PC-3 (cell line): Measurements from ENCODE around the gene COP1. TPM values are rescaled to one million over a fixed set of nuclear protein-coding genes. Genes with fewer than 3 reads are reported as not detected.

Experiments used
- ATAC-seq: fragments of 200-7000 bp; cut with Tn5 transposase; 2 replicates; pipeline ENCODE4 v1.9.1; 2020; ENCODE audit warnings: mild to moderate bottlenecking, moderate library complexity
- BruUV-seq: library from RNA; stranded (reverse); fragments of 400-500 nt; replicated peaks from 2 replicates; lab custom pipeline; 2021; lab: Mats Ljungman, UMichigan
- CTCF ChIA-PET: fragments of 300-600 bp; sonication (Branson Sonifier 250); formaldehyde crosslinking; loops from one replicate; lab custom pipeline; 2022; ENCODE audit warnings: antibody characterized with exemption; lab: Charles Lee
- POLR2A ChIA-PET: fragments of 300-600 bp; sonication (Branson Sonifier 250); formaldehyde crosslinking; loops from one replicate; lab custom pipeline; 2022; ENCODE audit warnings: antibody characterized with exemption; ENCODE audit not compliant: unreplicated experiment; lab: Charles Lee
- DNase-seq: peaks from one replicate; pipeline ENCODE4 v3.0.0-alpha.2; 2015
- H2AFZ ChIP-seq: fragments of 300-600 bp; sonication (generic); 2 replicates; pipeline ENCODE4 v1.6.0; 2016; ENCODE audit warnings: antibody characterized with exemption, low read length
- H3F3A ChIP-seq: fragments of 300-600 bp; sonication (generic); one replicate; pipeline ENCODE4 v1.6.0; 2017; ENCODE audit warnings: antibody characterized with exemption, low read length, control low read depth, mild to moderate bottlenecking; ENCODE audit not compliant: unreplicated experiment
- H3K27ac ChIP-seq: fragments of 300-600 bp; sonication (generic); 2 replicates; pipeline ENCODE4 v1.5.1; 2016; ENCODE audit warnings: mild to moderate bottlenecking, low read length
- H3K27me3 ChIP-seq: fragments of 300-600 bp; sonication (generic); 2 replicates; pipeline ENCODE4 v1.6.1; 2016; ENCODE audit warnings: low read length, mixed read lengths
- H3K36me3 ChIP-seq: fragments of 300-600 bp; sonication (generic); 2 replicates; pipeline ENCODE4 v1.6.1; 2016; ENCODE audit warnings: low read depth, mixed run types, low read length, mixed read lengths
- H3K4me1 ChIP-seq: fragments of 300-600 bp; sonication (generic); 2 replicates; pipeline ENCODE4 v1.5.1; 2016; ENCODE audit warnings: low read length; ENCODE audit not compliant: insufficient read depth
- H3K4me2 ChIP-seq: fragments of 300-600 bp; sonication (generic); 2 replicates; pipeline ENCODE4 v1.6.0; 2016; ENCODE audit warnings: low read length
- H3K4me3 ChIP-seq: fragments of 300-600 bp; sonication (generic); 2 replicates; pipeline ENCODE4 v1.5.1; 2016; ENCODE audit warnings: mild to moderate bottlenecking, low read length, mixed read lengths
- H3K79me2 ChIP-seq: fragments of 300-600 bp; sonication (generic); 2 replicates; pipeline ENCODE4 v1.6.1; 2017; ENCODE audit warnings: low read length, mixed read lengths
- H3K9ac ChIP-seq: fragments of 300-600 bp; sonication (generic); 2 replicates; pipeline ENCODE4 v1.6.0; 2016; ENCODE audit warnings: mild to moderate bottlenecking, low read length
- H3K9me2 ChIP-seq: fragments of 300-600 bp; sonication (generic); replicated peaks from 2 replicates; pipeline ENCODE4 v1.6.1; 2016; ENCODE audit warnings: mixed run types, low read length, mixed read lengths
- H3K9me3 ChIP-seq: fragments of 300-600 bp; sonication (generic); 2 replicates; pipeline ENCODE4 v1.6.1; 2016; ENCODE audit warnings: low read length, mixed read lengths
- H4K20me1 ChIP-seq: fragments of 300-600 bp; sonication (generic); 2 replicates; pipeline ENCODE4 v1.6.1; 2016; ENCODE audit warnings: low read length, mixed read lengths
- EZH2 ChIP-seq: fragments of 300-600 bp; sonication (generic); IDR thresholded peaks from one replicate; pipeline ENCODE4 v1.6.1; 2017; ENCODE audit warnings: antibody characterized with exemption, mild to moderate bottlenecking, low read length; ENCODE audit not compliant: unreplicated experiment
- EZH2phosphoT487 ChIP-seq: fragments of 300-600 bp; sonication (generic); IDR thresholded peaks from 2 replicates; pipeline ENCODE4 v1.6.1; 2018; ENCODE audit warnings: mild to moderate bottlenecking, antibody characterized with exemption, low read length, borderline replicate concordance
- intact Hi-C: fragments of 100-400 bp; cut with micrococcal nuclease; formaldehyde crosslinking; loops from 2 replicates; pipeline ENCODE4 v1.9.0; 2023
- total RNA-seq: library from RNA; depleted of rRNA; stranded (reverse); fragments of >200 nt; gene quantifications from 2 replicates; pipeline ENCODE4 v1.2.3, GENCODE V29; 2014
- TF ChIP-seq, protein P1 (sequence below): fragments of 300-600 bp; sonication (generic); conservative IDR thresholded peaks from 2 replicates; pipeline ENCODE4 v1.5.1; 2017; ENCODE audit warnings: antibody characterized with exemption, low read depth, mild to moderate bottlenecking, low read length

Gene COP1
- total RNA-seq, 1 experiment from 2014 or later: 16.6 TPM

DNA sequence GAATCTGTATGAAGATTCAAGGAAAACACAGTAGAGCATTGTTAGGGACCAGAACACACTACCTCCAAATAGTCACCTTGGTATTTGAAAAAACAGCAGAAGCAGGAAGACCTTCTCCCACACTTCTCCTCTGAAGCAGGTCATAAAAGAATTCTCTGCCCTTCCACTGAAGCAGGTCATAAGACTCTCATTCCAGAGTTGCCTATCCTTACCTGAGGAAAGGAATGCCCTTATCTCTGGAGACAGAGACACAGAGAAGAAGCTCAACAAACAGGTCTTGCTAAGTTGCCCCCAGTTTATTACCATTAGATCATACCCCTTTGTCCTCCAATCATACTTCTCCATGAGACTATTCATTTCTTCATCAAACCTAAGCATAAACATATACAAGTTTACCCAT lies 237.9 kb downstream of the COP1 start:
- no TSS peak for BruUV-seq
- no peak overlapping the region for H2AFZ ChIP-seq
- H3K4me1 ChIP-seq: no peaks in the 10 kb centered on the region
- no peaks in the 10 kb centered on the region for H3K27me3 ChIP-seq
- TF ChIP-seq, protein P1, sequence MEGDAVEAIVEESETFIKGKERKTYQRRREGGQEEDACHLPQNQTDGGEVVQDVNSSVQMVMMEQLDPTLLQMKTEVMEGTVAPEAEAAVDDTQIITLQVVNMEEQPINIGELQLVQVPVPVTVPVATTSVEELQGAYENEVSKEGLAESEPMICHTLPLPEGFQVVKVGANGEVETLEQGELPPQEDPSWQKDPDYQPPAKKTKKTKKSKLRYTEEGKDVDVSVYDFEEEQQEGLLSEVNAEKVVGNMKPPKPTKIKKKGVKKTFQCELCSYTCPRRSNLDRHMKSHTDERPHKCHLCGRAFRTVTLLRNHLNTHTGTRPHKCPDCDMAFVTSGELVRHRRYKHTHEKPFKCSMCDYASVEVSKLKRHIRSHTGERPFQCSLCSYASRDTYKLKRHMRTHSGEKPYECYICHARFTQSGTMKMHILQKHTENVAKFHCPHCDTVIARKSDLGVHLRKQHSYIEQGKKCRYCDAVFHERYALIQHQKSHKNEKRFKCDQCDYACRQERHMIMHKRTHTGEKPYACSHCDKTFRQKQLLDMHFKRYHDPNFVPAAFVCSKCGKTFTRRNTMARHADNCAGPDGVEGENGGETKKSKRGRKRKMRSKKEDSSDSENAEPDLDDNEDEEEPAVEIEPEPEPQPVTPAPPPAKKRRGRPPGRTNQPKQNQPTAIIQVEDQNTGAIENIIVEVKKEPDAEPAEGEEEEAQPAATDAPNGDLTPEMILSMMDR: no peak
- TF ChIP-seq EZH2 (no peak), EZH2phosphoT487 (no peak)
- H3K79me2 ChIP-seq: no peaks in the 10 kb centered on the region
- H3K27ac ChIP-seq: no peak overlapping the region
- intact Hi-C loops: no loop called here
- no peaks in the 10 kb centered on the region for H3F3A ChIP-seq
- ATAC-seq: no peak
- H3K4me2 ChIP-seq: no peak overlapping the region
- H3K4me3 ChIP-seq: no peak overlapping the region
- H3K9me2 ChIP-seq: no peaks in the 10 kb centered on the region
- no peaks in the 10 kb centered on the region for H3K36me3 ChIP-seq
- ChIA-PET POLR2A (no interaction called here), CTCF (no interaction called here)
- H3K9me3 ChIP-seq: no peaks in the 10 kb centered on the region
- DNase-seq: no peak
- H3K9ac ChIP-seq: no peak overlapping the region
- H4K20me1 ChIP-seq: no peaks in the 10 kb centered on the region

DNA sequence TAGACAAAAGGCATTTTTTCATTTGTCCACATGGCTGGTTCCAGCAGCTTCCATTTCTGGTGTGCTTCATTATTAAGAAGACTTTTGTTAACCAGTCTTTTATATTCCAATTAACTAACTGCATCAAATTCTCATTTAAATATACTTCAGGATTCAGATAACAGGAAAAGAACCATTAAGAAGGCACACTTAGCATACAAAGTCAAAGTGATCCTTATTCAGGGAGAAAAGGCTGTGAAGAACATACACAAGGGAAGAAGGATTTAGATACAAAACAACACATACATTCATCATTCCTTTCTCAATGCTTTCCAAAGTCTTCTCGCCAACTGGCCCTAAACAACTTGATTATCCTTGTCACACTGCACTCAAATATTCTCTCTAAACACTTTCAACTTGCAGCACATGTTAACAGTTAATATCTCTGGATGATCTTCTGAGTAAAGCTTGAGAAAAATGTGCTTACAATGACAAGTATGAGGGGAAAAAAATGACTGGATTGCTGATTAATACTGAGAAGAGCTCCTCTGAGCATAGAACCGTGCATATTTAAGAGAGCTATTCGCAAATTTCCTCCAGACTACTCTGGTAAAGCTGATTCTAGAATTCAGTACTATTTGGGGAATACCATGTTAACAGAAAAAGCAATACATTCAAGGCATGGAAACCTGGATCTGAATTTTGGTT lies 238.5 kb downstream of the COP1 start:
- POLR2A ChIA-PET: no interaction called here
- Histone ChIP-seq H3K4me2 (no peak overlapping the region), H4K20me1 (no peaks in the 10 kb centered on the region), H3K4me1 (no peaks in the 10 kb centered on the region), H3K9me3 (no peaks in the 10 kb centered on the region), H3K27ac (no peak overlapping the region), H3F3A (no peaks in the 10 kb centered on the region), H2AFZ (no peak overlapping the region), H3K27me3 (no peaks in the 10 kb centered on the region), H3K36me3 (no peaks in the 10 kb centered on the region), H3K79me2 (no peaks in the 10 kb centered on the region), H3K4me3 (no peak overlapping the region), H3K9ac (no peak overlapping the region), H3K9me2 (no peaks in the 10 kb centered on the region)
- ATAC-seq (no peak), DNase-seq (no peak)
- intact Hi-C loops: no loop called here
- CTCF ChIA-PET: no interaction called here
- TF ChIP-seq, protein P1: no peak
- TF ChIP-seq EZH2: no peak
- TF ChIP-seq EZH2phosphoT487: no peak
- BruUV-seq: no TSS peak

DNA sequence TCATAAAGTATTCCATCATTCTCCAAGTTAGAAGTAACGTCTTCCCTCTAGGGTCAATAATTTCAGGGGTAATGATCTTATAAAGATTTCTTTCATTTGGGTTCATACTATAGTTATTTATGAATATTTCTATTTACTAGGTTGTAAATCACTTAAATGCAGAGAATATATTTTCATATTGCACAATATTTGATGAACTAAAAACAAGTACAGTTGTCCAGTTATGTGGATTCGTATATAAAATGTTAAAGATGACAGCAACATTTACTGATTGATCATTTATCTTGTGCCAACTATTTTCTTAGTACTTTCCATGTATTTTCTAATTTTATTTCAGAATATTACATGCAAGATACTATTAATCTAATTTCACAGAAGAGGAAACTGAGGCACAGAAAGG lies 243.3 kb downstream of the COP1 start:
- Histone ChIP-seq H3K4me3 (no peak overlapping the region), H3K27me3 (no peaks in the 10 kb centered on the region), H3K4me2 (no peak overlapping the region), H2AFZ (no peak overlapping the region), H3F3A (no peaks in the 10 kb centered on the region), H4K20me1 (no peaks in the 10 kb centered on the region), H3K9me2 (no peaks in the 10 kb centered on the region), H3K36me3 (no peaks in the 10 kb centered on the region), H3K79me2 (no peaks in the 10 kb centered on the region), H3K27ac (no peak overlapping the region), H3K9ac (no peak overlapping the region), H3K4me1 (no peaks in the 10 kb centered on the region), H3K9me3 (no peaks in the 10 kb centered on the region)
- BruUV-seq: no TSS peak
- ChIA-PET CTCF (no interaction called here), POLR2A (no interaction called here)
- intact Hi-C loops: no loop called here
- ATAC-seq: no peak
- TF ChIP-seq EZH2 (no peak), EZH2phosphoT487 (no peak)
- TF ChIP-seq, protein P1: no peak
- DNase-seq: no peak
